Stimulated activated CD8-positive, alpha-beta memory T cell treated with anti-CD3 and anti-CD28 coated beads, Interleukin-12 subunit alpha, Interleukin-12 subunit beta, amount 100 ng/mL, for 1 hour (primary cell): ENCODE measurements around the gene FAM171A1.
"Not testable (repeated sequence)": the region's sequence is repeated elsewhere in the genome, so short reads cannot be mapped to it uniquely, and the experiment has no call there.

Experiments used
- DNase-seq: peaks from one replicate; pipeline ENCODE4 v3.0.0-alpha.2; 2020; ENCODE audit warnings: low read depth

Gene FAM171A1

DNA sequence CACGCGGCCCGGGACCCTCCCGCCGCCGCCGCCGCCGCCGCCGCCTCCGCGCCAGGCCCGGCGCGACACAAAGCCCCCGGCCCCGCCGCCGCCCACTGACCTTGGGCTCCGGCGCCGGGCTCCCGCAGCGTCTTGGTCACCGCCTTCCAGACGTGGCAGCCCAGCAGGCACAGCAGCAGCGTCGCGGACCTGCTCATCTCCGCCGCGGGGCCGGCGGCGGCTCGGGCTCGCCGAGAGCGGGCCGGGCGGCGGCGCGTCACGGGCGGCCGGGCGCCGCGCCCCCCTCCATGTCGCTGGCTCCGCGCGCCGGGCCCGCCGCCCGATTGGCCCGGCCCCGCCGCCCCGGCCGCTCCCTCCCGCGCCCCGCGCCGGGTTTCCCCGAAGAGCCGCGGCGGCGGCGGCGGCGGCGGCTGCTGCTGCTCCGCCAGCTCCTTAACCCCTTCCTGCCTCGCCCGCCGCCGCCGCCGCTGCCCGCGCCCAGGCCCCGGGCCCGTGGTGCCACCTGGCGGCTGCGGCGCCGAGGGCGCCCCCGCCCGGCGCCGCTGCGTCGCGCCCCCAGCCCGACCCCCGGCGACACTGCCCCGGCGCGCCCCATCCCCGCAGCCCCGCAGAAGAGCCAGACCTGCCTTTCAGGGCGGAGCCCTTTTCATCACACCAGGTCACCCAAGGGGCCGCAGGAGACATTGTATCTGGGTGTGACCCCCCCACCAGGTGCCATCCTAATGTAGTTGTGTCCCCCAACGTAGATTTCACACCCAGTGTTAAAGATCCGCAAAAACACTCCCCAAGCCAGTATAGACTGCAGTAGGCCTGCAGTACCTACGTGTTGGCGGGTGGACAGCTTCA is at the start of gene FAM171A1:
Gene FAM171A1, minus strand, starts transcription at position 434 of the 846 bp plus-strand sequence. Its CDS starts 237 bp downstream, at position 197.
- DNase-seq: peak; percentile 17

DNA sequence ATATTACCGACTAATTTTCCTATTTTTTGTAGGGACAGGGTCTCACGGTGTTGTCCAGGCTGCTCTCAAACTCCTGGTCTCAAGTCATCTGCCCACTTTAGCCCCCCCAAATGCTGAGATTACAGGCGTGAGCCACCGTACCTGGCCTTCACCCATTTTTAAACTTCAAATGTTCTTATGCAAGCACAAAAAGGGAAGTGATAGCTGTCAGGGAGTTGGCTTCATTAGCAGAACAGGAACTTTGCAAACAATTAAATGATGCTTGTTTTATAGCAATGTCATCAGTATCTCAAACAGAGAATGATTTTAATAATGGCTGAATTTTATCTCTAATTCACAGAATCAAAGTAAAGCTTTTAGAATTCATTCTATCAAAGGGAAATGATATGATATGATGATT is 49.8 kb upstream of the FAM171A1 start:
- no peak for DNase-seq

DNA sequence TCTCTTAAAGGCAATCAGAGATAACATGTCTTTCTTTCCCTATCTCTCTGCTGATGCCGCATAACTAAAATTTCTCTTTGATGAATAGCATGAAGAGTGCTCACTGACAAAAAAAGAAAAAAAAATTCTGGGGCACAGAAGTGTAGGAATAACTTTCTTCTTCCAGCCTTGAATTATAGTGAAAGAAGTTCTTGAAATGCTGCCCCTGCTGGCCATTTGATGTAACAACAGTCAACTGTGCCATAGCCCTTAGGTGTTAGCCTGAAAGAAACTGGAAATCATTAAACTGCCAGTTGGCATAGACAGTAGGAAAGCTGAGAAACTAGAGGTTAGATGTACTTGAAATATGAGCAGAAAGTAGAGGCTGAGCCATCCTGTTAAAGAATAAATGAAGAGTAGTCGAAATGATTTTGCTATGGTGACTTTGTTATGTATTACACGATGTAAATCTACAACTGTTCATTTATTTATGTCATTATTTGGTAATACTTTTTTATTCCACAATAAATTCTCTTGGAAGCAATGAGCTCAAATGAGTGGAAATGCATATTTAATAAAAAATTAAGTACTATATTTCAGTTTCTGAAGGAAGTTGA is 48.3 kb upstream of the FAM171A1 start:
- DNase-seq: no peak

DNA sequence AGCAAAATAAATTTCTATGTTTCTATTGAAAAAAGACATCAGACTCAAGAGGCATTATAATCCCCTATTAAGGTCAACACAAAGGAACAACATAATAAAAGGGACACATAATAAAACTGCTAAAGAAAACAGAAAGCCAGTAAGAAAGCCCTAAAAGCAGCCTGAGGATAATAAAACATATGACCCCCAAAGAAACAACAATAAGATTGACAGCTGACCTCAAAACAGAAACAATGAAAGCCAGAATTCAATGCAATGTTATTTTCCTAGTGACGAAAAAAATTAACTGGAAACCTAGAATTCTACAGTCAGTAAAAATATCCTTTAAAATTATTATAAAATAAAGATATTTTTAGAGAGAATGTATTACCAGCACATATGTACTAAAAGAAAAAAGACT is 44.9 kb upstream of the FAM171A1 start:
- DNase-seq: no peak

DNA sequence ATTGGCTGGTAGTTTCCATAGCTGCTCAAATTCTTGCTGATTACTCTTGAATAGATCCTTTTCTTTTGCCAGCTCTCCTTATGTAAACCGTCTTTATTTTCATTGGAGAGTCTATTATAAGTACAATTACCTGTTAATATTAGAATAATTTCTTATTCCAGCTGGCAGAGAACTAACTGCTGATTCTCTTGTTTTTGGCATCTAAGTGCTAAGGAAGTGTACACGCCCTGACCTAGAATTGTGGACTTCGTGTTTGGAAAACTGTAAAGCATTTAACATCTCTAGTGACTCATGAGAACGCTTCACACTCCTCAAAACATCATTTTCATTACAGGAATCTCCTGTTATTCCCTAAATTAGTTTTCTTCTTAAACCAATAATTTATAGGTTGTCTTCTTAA is 39.9 kb upstream of the FAM171A1 start:
- DNase-seq: no peak

DNA sequence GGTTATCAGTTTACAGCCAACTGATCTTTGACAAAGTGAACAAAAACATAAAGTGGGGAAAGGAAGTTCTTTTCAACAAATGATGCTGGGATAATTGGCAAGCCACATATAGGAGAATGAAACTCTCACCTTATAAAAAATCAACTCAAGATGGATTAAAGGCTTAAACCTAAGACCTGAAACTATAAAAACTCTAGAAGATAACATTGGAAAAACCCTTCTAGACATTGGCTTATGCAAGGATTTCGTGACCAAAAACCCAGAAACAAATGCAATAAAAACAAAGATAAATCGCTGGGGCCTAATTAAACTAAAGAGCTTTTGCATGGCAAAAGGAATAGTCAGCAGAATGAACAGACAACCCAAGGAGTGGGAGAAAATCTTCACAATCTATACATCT is 38.3 kb upstream of the FAM171A1 start:
- DNase-seq: not testable (repeated sequence)

DNA sequence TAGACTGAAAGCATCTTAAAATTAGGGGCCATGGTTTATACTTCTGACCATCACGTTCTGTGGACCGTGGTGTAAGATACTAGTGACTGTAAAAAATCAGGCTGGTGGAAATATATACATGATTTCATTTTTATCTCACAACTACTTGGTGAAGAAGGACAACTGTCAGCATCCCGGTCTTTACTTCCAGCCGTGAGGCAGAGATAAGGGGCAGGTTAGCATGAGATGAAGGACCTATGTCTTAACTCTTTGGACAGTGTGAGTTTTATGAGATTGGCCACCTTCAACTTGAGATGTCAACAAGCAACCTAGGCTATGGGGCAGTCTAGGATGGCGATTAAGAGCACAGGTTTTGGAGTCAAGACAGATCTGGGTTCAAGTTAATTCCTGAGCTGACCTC is 37.5 kb upstream of the FAM171A1 start:
- DNase-seq: no peak

DNA sequence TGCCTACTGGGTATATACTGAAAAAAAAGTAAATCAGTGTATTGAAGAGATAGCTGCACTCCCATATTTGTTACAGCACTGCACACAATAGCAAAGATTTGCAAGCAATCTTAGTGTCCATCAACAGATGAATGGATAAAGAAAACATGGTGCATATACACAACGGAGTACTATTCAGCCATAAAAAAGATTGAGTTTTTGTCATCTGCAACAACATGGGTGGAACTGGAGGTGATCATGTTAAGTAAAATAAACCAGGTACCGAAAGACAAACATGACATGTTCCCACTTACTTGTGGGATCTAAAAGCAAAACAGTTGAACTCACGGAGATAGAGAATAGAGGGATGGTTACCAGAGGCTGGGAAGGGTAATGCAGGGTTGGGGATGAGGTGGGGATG is 34.2 kb upstream of the FAM171A1 start:
- DNase-seq: no peak

DNA sequence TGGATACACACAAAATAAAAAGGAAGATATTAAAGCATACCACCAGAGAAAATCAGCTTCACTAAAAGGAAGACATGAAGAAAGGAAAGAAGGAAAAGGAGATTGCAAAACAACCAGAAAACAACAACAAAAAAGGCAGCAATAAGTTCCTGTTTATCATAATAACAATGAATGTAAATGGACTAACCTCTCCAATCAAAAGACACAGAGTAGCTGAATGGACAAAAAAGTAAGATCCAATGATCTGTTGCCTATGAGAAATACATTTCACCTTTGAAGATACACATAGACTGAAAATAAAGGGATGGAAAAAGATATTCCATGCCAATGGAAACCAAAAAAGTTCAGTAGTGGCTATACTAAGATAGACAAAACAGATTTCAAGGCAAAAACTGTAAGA is 30.3 kb upstream of the FAM171A1 start:
- DNase-seq: no peak

DNA sequence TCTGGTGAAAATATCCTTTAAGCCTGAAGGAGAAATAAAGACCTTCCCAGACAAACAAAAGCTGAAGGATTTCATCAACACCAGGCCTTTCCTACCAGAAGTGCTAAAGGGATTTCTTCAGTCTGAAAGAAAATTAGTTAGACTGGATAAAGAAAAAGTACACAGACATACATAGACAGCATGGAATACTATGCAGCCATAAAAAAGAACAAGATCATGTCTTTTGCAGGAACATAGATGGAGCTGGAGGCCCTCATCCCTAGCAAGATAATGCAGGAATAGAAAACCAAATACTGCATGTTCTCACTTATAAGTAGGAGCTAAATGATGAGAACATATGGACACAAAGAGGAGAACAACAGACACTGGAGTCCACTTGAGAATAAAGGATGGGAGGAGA is 29.4 kb upstream of the FAM171A1 start:
- not testable (repeated sequence) for DNase-seq

DNA sequence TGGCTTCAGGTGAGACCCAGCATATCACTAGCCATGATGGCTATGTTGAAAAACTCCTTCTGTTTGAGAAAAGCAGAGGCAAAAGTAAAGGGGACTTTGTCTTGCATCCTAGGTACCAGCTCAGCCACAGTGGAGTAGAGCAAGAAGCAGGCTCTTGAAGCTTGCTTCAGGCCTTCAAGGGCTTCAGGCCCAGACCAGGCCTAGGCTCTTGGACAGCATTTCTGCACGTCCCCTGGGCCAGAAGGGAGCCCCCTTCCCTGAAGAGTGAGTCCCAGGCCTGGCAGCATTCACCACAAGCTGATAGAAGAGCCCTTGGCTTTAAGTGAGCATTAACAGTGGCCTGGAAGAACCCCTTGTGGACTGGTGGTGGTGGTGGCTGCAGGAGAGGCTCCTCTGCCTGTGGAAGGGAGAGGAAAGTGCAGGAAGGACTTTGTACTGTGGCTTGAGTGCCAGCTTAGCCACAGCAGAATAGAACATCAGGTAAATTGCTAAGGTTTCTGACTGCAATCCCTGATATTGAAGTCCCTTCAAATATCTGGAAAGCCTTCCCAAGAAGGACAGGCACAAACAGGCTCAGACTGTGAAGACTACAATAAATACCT is 28.1 kb upstream of the FAM171A1 start:
- DNase-seq: no peak

DNA sequence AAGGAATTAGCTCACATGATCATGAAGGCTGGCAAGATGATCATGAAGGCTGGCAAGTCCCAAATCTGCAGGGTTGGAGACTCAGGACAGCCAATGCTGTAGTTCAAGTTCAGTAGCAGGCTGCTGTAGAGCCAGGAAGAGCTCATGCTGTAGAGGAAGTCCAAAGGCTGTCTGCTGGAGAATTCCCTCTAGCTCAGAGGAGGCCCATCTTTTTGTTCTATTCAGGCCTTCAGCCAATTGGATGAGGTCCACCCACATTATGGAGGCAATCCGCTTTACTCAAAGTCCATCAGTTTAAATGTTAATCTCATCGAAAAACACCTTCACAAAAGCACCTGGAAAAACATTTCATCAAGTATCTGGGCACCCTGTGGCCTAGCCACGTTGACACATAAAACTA is 24.8 kb upstream of the FAM171A1 start:
- DNase-seq: no peak

DNA sequence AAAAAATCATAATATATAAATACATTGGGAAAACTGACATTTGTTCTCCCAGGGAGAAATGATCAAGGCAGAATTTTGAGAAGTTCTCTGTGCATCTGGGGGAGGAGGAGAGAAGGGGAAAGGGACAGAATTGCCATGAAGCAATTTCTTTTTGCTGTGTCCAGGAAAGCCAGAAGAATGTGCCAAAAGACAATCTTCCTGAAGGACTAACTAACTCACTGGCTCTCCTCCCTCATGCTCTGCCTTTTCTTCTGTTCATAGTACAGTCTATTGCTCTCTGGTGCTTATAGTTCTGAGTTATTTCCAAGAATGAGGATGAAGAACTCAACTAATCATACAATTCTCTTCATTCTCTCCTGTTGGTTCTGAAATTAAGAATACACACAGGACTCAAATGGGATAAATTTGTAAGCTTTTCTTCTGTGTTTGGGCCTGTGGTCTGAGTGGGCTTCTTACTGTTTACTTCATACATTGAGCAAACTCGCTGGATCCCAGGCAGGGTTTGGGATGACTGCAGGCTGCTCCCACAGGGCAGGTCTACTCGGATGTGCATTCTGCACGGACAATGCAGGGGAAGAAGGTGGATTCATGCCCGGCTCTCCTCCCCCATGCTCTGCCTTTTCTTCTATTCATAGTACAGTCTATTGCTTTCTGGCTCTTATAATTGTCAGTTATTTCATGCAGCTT is 22.2 kb upstream of the FAM171A1 start:
- DNase-seq: no peak

DNA sequence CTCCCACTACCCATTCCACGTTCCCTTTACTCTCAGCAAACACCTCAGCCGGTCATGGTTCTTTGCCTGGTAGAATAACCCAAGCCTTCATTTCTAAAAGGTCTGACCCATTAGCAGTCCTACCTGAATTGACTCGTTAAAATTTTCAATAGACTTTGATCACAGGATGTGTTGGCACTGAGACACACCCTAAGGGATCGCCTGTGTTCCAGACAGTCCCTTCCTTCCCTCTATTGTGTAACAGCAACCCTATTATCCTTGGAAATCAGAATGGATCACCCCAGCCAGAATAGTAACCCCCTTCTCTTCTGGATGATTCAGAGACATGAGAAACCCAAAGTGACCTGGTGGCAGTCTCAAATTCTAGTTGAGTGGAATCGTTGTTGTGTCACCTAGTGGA is 20.4 kb upstream of the FAM171A1 start:
- no peak for DNase-seq

DNA sequence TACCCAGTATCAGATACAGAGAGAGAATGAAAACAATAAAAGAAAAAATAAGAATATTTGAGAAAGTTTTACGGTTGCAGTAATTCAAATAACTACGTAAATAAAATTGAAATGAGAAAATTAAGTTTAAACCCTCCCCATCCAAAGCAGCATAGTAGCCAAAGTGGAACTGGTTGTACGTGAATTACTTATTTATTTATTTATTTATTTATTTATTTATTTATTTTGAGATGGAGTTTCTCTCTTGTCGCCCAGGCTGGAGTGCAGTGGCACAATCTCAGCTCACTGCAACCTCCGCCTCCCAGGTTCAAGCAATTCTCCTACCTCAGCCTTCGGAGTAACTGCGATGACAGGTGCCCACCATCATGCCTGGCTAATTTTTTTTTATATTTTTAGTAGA is 17.1 kb upstream of the FAM171A1 start:
- DNase-seq: not testable (repeated sequence)

DNA sequence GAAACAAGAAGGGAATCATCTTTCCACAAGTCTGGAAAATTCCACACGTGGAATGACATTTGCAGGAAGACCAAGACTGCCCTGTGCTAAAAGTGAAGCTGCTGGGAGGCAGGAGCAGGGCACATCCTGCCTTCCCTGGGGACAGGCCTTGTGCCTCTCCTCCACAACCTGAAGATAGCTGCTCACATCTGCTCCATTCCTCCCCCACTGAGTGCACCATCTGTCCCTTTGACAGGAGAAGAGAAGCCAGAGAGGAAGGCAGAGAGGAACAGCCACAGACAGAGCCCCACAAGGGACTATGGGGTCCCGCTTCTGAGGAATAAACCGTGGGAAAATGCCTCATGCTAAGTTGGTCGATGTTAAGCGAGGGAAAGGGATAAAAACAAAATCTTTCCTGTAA is 15.9 kb upstream of the FAM171A1 start:
- DNase-seq: no peak

DNA sequence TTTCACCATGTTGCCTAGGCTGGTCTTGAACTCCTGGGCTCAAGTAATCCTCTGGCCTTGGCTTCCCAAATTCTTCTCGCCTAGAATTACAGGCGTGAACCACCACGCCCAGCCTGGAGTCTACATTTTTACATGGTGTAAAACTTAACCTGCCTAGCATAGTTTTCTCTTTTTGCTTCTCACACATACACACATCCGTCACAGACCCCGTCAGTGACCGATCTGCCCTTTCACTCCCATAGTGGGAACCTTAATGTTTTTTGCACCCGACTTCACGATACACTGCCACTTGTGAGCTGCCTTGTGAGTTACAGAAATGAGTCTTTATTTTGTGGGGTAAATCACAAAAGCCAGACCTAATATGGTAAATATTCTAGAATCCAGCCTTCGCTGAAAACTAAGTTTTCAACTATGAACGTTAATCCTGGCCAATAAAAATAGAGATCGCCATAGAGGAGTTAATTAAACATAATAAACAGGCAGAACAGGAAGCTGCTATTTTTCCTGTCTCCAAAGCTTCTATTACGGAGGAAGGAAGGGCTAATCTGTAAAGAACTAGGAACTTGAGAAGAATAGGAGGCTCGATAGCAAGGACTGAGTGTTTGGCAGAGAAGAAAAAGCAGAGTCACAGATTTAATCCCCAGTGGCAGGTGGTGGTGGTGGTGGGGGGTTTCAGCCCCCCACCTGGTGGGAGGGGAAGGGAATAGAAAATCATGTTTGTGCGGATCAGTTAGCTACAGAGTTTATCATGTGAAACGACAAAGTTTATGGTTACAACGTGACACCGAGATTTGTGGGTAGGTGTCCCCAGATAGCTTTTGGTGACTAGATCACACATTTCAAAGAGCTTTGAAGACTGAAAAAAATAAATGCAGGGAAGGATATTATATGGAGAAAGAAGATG is 14.7 kb upstream of the FAM171A1 start:
- DNase-seq: no peak

DNA sequence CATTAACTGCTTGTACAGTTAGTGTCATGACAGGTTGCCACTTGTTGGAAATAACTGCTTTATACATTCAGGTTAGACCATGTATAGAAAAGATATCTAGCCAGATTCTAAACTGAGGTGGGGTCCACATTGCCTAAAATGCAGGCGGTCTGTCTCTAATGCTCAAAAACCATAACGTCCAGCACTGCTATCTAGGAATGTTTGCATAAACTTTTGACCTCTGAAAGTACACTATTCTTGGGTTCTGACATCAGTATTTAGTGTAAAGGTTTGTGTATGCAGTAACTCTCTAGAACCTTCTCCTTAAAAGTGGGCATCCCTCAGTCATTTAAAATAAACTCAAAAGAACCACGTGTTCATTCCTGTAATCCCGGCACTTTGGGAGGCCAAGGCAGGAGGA is 10.3 kb upstream of the FAM171A1 start:
- DNase-seq: no peak

DNA sequence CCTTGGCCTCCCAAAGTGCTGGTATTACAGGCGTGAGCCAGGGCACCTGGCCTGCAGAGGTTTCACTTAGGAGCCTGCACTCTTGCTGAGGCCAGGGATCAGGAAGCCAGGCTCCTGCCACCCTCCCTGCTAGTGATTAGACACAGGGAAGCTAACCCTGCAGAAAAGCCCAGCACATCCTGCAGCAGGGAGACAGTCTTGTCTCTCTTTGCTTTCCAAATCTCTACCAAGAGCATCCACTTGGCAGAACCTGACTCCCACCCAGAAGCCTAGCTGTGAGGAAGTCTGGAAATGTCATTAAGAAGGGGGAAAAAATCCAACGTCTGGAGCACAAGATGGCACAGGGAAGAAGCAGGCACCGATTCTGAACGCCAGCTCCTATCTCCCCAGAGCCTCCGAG is 8.0 kb upstream of the FAM171A1 start:
- DNase-seq: no peak

DNA sequence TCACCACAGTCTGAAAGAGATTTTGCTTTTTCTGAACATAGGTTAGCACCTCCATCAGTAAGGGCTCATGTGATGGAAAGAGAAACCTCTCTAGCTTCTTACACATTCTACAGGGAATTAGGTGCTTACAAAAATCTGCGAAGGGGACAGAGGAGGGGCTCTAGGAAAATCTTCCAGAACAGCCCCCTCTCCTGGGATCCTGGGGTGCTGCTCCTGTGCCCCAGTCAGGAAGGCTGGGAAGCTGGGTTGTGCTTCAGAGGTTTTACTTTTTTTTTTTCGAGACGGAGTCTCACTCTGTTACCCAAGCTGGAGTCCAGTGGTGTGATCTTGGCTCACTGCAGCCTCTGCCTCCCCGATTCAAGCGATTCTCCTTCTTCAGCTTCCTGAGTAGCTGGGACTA is 7.5 kb upstream of the FAM171A1 start:
- DNase-seq: no peak

DNA sequence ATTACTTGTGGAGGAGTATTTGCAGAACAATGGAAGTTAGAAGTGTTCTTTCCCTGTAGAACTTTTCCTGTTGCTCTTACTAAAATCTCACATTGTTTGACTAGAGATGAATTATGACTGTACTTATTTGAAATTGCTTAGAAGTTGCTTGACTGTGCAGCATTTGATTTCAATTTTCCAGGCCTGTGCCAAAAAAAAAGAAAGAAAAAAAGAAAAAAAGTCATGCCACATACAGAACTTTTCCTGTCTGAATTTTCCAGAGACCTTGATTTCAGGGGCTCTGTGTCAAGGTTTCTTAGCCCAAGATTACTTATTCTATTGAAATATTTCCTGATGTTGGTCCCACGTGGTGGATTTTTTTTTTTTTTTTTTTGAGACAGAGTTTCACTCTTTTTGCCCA is 3.5 kb upstream of the FAM171A1 start:
- DNase-seq: no peak

DNA sequence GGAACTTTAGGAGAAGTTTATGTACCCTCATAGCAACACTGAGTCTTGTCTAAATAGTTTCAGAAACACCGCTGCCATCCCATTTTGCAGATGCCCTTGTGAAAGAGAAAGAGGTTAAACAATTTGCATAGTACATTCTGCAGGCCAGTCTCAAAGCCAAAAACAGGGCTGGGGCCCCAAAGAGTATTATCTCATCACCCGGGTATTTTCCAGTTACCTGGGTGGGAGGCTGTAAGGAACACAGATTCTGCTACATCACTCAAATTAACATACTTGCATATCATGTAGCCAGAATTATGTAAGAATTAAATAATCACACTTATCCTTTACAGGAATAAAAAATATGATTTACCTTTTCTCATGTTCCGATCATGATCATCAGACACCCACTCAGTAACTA is 3.1 kb upstream of the FAM171A1 start:
- no peak for DNase-seq
